ENCODE results near the gene RBM48.

The RBM48 gene

DNA sequence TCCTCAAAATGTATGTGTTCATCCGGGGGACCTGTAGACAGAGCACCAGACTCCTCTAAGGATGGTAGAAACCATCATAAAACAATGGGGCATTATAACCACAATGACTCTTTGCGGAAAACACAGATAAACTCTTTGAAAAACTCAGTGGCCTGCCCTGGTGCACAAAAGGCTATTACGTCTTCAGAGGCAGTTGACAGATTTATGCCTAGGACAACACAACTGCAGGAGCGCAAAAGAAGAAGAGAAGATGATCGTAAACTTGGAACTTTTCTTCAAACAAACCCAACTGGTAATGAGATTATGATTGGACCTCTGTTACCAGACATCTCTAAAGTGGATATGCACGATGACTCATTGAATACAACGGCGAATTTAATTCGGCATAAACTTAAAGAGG is 6.0 kb downstream of the RBM48 start (continued):
- TF ChIP-seq ZBTB11 (tag by site-specific recombination; conservative IDR thresholded peaks at IDR 0.05; ENCODE audit: low read depth) (peak; percentile 27; the same call in 1 of the 2 replicates), TRIM28 (IDR thresholded peaks at IDR 0.05; ENCODE audit: borderline replicate concordance, low read length) (no peak), ZNF174 (tag by site-specific recombination; IDR thresholded peaks at IDR 0.05) (no peak), ZNF394 (tag by site-specific recombination; IDR thresholded peaks at IDR 0.05; ENCODE audit: borderline replicate concordance) (peak; percentile 49; the same call in 1 of the 2 replicates), ZNF747 (tag by site-specific recombination; IDR thresholded peaks at IDR 0.05) (no peak), ZNF629 (tag by site-specific recombination; IDR thresholded peaks at IDR 0.05) (peak; percentile 87), ZBTB21 (tag by site-specific recombination; IDR thresholded peaks at IDR 0.05) (no peak), KLF16 (tag by site-specific recombination; IDR thresholded peaks at IDR 0.05) (no peak), ZNF18 (tag by site-specific recombination; IDR thresholded peaks at IDR 0.05) (no peak), ZNF350 (tag by site-specific recombination; IDR thresholded peaks at IDR 0.05) (no peak), ZNF785 (tag by site-specific recombination; IDR thresholded peaks at IDR 0.05) (no peak), ZNF324 (tag by site-specific recombination; IDR thresholded peaks at IDR 0.05) (peak; percentile 63; the same call in 1 of the 2 replicates), ZNF433 (tag by site-specific recombination; IDR thresholded peaks at IDR 0.05; ENCODE audit: low read depth) (no peak), KLF9 (tag by site-specific recombination; IDR thresholded peaks at IDR 0.05; ENCODE audit: low read depth) (no peak), SCRT1 (tag by site-specific recombination; IDR thresholded peaks at IDR 0.05; ENCODE audit: borderline replicate concordance) (peak; percentile 52; the same call in 1 of the 2 replicates), ZNF501 (tag by site-specific recombination; IDR thresholded peaks at IDR 0.05) (peak; percentile 67; the same call in 1 of the 2 replicates), ZNF140 (tag by site-specific recombination; IDR thresholded peaks at IDR 0.05) (no peak), ZNF16 (tag by site-specific recombination; IDR thresholded peaks at IDR 0.05; ENCODE audit: low read depth) (no peak), SP3 (tag by site-specific recombination; IDR thresholded peaks at IDR 0.05) (no peak)
- TF ChIP-seq, protein P1, sequence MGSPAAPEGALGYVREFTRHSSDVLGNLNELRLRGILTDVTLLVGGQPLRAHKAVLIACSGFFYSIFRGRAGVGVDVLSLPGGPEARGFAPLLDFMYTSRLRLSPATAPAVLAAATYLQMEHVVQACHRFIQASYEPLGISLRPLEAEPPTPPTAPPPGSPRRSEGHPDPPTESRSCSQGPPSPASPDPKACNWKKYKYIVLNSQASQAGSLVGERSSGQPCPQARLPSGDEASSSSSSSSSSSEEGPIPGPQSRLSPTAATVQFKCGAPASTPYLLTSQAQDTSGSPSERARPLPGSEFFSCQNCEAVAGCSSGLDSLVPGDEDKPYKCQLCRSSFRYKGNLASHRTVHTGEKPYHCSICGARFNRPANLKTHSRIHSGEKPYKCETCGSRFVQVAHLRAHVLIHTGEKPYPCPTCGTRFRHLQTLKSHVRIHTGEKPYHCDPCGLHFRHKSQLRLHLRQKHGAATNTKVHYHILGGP (tag by site-specific recombination; IDR thresholded peaks at IDR 0.05), result no peak
- TF ChIP-seq, protein P2, sequence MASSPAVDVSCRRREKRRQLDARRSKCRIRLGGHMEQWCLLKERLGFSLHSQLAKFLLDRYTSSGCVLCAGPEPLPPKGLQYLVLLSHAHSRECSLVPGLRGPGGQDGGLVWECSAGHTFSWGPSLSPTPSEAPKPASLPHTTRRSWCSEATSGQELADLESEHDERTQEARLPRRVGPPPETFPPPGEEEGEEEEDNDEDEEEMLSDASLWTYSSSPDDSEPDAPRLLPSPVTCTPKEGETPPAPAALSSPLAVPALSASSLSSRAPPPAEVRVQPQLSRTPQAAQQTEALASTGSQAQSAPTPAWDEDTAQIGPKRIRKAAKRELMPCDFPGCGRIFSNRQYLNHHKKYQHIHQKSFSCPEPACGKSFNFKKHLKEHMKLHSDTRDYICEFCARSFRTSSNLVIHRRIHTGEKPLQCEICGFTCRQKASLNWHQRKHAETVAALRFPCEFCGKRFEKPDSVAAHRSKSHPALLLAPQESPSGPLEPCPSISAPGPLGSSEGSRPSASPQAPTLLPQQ (tag by site-specific recombination; IDR thresholded peaks at IDR 0.05), result 0 out of 2 replicates have a peak, but pooled peaks have one; percentile 30
- TF ChIP-seq, protein P3, sequence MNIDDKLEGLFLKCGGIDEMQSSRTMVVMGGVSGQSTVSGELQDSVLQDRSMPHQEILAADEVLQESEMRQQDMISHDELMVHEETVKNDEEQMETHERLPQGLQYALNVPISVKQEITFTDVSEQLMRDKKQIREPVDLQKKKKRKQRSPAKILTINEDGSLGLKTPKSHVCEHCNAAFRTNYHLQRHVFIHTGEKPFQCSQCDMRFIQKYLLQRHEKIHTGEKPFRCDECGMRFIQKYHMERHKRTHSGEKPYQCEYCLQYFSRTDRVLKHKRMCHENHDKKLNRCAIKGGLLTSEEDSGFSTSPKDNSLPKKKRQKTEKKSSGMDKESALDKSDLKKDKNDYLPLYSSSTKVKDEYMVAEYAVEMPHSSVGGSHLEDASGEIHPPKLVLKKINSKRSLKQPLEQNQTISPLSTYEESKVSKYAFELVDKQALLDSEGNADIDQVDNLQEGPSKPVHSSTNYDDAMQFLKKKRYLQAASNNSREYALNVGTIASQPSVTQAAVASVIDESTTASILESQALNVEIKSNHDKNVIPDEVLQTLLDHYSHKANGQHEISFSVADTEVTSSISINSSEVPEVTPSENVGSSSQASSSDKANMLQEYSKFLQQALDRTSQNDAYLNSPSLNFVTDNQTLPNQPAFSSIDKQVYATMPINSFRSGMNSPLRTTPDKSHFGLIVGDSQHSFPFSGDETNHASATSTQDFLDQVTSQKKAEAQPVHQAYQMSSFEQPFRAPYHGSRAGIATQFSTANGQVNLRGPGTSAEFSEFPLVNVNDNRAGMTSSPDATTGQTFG (tag by site-specific recombination; IDR thresholded peaks at IDR 0.05; ENCODE audit: borderline replicate concordance), result no peak
- TF ChIP-seq, protein P4, sequence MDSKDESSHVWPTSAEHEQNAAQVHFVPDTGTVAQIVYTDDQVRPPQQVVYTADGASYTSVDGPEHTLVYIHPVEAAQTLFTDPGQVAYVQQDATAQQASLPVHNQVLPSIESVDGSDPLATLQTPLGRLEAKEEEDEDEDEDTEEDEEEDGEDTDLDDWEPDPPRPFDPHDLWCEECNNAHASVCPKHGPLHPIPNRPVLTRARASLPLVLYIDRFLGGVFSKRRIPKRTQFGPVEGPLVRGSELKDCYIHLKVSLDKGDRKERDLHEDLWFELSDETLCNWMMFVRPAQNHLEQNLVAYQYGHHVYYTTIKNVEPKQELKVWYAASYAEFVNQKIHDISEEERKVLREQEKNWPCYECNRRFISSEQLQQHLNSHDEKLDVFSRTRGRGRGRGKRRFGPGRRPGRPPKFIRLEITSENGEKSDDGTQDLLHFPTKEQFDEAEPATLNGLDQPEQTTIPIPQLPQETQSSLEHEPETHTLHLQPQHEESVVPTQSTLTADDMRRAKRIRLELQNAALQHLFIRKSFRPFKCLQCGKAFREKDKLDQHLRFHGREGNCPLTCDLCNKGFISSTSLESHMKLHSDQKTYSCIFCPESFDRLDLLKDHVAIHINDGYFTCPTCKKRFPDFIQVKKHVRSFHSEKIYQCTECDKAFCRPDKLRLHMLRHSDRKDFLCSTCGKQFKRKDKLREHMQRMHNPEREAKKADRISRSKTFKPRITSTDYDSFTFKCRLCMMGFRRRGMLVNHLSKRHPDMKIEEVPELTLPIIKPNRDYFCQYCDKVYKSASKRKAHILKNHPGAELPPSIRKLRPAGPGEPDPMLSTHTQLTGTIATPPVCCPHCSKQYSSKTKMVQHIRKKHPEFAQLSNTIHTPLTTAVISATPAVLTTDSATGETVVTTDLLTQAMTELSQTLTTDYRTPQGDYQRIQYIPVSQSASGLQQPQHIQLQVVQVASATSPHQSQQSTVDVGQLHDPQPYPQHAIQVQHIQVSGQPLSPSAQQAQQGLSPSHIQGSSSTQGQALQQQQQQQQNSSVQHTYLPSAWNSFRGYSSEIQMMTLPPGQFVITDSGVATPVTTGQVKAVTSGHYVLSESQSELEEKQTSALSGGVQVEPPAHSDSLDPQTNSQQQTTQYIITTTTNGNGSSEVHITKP (tag by site-specific recombination; IDR thresholded peaks at IDR 0.05), result peak; percentile 88
- TF ChIP-seq, protein P5, sequence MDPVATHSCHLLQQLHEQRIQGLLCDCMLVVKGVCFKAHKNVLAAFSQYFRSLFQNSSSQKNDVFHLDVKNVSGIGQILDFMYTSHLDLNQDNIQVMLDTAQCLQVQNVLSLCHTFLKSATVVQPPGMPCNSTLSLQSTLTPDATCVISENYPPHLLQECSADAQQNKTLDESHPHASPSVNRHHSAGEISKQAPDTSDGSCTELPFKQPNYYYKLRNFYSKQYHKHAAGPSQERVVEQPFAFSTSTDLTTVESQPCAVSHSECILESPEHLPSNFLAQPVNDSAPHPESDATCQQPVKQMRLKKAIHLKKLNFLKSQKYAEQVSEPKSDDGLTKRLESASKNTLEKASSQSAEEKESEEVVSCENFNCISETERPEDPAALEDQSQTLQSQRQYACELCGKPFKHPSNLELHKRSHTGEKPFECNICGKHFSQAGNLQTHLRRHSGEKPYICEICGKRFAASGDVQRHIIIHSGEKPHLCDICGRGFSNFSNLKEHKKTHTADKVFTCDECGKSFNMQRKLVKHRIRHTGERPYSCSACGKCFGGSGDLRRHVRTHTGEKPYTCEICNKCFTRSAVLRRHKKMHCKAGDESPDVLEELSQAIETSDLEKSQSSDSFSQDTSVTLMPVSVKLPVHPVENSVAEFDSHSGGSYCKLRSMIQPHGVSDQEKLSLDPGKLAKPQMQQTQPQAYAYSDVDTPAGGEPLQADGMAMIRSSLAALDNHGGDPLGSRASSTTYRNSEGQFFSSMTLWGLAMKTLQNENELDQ (tag by site-specific recombination; IDR thresholded peaks at IDR 0.05; ENCODE audit: low read depth), result no peak
